GM06990 (cell line): ENCODE data around the gene BCL2L15.

Source experiments
- DNase-seq: peaks from one replicate; pipeline ENCODE4 v3.0.0-alpha.2; 2011; ENCODE audit not compliant: insufficient read length; ENCODE audit errors: extremely low read depth
- H3K27me3 ChIP-seq: replicated peaks from 2 replicates; pipeline ENCODE4 v1.6.0; 2011; ENCODE audit warnings: low read length; ENCODE audit not compliant: control insufficient read depth, insufficient read depth
- H3K36me3 ChIP-seq: 2 replicates; pipeline ENCODE4 v1.5.1; 2011; ENCODE audit warnings: low read length; ENCODE audit not compliant: control insufficient read depth, insufficient read depth
- H3K4me3 ChIP-seq: replicated peaks from 2 replicates; pipeline ENCODE4 v1.5.1; 2011; ENCODE audit warnings: low read depth, mild to moderate bottlenecking, control low read depth, low read length
- CTCF ChIP-seq: IDR thresholded peaks from 2 replicates; pipeline ENCODE4 v1.5.1; 2011; ENCODE audit warnings: low read length, control low read depth, mild to moderate bottlenecking, inconsistent platforms; ENCODE audit not compliant: insufficient read depth, poor library complexity, severe bottlenecking

BCL2L15 gene

DNA sequence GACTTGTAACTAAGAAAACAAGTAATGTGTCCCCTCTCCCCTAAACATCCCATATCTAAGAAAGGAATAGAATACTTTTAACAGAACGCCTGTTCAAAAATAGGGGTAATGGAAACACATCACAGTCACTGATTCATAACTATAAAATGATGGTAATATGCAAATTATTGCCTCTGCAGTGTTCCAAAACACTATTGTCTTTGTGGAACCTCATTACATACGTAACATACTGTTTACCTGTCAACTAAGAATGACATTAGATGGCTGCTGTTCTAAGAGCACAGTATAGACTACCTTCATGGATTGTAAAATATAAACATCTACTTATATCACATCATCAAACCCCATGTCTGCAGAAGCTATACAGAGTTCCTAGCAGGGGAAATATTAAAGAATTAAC, 3.4 kb upstream of the BCL2L15 start:
- no peak for TF ChIP-seq CTCF
- DNase-seq = no peak
- no peaks in the 10 kb centered on the region for H3K27me3 ChIP-seq
- no peak overlapping the region for H3K4me3 ChIP-seq
- H3K36me3 ChIP-seq = peaks cover 4% of the 10 kb centered on the region

GRCh38 chr1:113886417-113887401, 672 bp downstream of the BCL2L15 start:
- Histone ChIP-seq H3K27me3 (no peaks in the 10 kb centered on the region), H3K36me3 (no peaks in the 10 kb centered on the region), H3K4me3 (no peak overlapping the region)
- TF ChIP-seq CTCF = no peak
- DNase-seq = no peak

DNA sequence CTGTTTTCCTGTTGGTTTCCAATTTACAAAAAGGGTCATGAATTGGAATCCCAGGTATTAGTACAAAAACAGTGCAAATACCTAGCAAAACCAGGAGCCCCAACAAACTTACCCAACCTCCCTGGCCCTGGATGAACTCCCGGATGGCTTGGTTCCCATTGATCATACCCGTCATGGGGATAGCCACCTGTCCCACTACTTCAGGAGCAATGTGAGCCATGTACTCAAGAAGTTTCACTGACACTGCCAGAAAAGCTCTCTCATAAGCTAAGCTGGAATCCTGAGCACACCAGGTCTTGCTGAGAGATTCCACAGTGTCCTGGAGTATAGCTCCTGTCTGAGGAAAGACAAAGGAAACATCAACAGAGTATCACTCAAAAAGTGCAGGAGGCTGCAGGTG, 5.7 kb downstream of the BCL2L15 start:
- no peak overlapping the region for H3K4me3 ChIP-seq
- no peaks in the 10 kb centered on the region for H3K36me3 ChIP-seq
- DNase-seq = no peak
- no peak for TF ChIP-seq CTCF
- H3K27me3 ChIP-seq = no peaks in the 10 kb centered on the region

- Histone ChIP-seq H3K4me3 (no peak overlapping the region), H3K36me3 (no peaks in the 10 kb centered on the region), H3K27me3 (no peaks in the 10 kb centered on the region)
- no peak for DNase-seq
- no peak for TF ChIP-seq CTCF
Measured at GRCh38 chr1:113879739-113880038, 7.7 kb downstream of the BCL2L15 start.

DNA sequence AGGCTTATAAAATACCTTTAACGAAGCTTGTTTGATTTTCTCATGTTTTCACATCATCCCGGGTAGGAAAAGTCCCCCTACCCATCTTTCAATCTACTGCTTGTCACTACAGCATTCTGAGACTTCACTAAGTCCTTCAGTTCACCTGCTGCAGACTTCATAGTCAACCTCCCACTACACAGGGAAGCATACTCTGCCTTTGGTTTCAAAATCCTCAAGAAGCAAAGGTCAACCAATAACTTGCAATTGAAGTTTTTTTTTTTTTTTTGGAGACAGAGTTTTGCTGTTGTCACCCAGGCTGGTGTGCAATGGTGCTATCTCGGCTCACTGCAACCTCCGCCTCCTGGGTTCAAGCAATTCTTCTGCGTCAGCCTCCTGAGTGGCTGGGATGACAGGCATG, 11.2 kb downstream of the BCL2L15 start:
- H3K4me3 ChIP-seq = no peak overlapping the region
- no peak for DNase-seq
- no peaks in the 10 kb centered on the region for H3K27me3 ChIP-seq
- H3K36me3 ChIP-seq = no peaks in the 10 kb centered on the region
- no peak for TF ChIP-seq CTCF
